ENCODE results near the gene GATA6. TPM values are rescaled to one million over a fixed set of nuclear protein-coding genes. Genes with fewer than 3 reads are reported as not detected.

The GATA6 gene
- total RNA-seq, 1 donor: 16.6 TPM

DNA sequence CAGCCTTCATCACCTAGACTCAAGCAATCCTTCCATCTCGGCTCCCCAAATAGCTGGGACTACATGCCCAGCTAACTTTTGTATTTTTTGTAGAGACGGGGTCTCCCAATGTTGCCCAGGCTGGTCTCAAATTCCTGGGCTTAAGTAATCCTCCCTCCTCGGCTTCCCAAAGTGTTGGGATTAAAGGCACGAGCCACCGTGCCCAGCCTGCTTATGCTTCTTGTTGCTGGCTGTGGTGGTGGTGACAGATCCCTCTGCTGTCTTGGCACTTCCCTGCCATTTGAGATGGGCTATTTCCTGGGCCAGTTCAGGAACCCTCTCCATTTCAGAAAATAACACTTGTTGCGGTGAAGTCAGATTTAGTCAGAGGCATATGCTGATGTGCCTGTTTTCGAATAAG is 28.8 kb downstream of the GATA6 start:
- Histone ChIP-seq H2AFZ (ENCODE audit: low read length) (no peak overlapping the region), H3K27me3 (ENCODE audit: insufficient read depth, low read length) (no peaks in the 10 kb centered on the region), H3K79me2 (ENCODE audit: insufficient read depth, low read length) (peaks cover 26% of the 10 kb centered on the region), H3K9me3 (ENCODE audit: low read depth, low read length) (no peaks in the 10 kb centered on the region), H3K4me1 (ENCODE audit: insufficient read depth, low read length) (peaks cover 7% of the 10 kb centered on the region), H3K27ac (ENCODE audit: low read depth, low read length) (no peak overlapping the region), H3K4me2 (ENCODE audit: insufficient read depth, low read length) (no peak overlapping the region), H4K20me1 (ENCODE audit: insufficient read depth, low read length) (peaks cover 45% of the 10 kb centered on the region), H3K36me3 (ENCODE audit: insufficient read depth, low read length) (peaks cover 71% of the 10 kb centered on the region), H3K4me3 (ENCODE audit: insufficient read depth, low read length) (no peak overlapping the region)
- TF ChIP-seq, protein P1, sequence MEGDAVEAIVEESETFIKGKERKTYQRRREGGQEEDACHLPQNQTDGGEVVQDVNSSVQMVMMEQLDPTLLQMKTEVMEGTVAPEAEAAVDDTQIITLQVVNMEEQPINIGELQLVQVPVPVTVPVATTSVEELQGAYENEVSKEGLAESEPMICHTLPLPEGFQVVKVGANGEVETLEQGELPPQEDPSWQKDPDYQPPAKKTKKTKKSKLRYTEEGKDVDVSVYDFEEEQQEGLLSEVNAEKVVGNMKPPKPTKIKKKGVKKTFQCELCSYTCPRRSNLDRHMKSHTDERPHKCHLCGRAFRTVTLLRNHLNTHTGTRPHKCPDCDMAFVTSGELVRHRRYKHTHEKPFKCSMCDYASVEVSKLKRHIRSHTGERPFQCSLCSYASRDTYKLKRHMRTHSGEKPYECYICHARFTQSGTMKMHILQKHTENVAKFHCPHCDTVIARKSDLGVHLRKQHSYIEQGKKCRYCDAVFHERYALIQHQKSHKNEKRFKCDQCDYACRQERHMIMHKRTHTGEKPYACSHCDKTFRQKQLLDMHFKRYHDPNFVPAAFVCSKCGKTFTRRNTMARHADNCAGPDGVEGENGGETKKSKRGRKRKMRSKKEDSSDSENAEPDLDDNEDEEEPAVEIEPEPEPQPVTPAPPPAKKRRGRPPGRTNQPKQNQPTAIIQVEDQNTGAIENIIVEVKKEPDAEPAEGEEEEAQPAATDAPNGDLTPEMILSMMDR (IDR thresholded peaks at IDR 0.05; ENCODE audit: extremely low read depth, low read depth, low read length): no peak
- no peak for DNase-seq (ENCODE audit: insufficient read length, low spot score, missing footprints)

DNA sequence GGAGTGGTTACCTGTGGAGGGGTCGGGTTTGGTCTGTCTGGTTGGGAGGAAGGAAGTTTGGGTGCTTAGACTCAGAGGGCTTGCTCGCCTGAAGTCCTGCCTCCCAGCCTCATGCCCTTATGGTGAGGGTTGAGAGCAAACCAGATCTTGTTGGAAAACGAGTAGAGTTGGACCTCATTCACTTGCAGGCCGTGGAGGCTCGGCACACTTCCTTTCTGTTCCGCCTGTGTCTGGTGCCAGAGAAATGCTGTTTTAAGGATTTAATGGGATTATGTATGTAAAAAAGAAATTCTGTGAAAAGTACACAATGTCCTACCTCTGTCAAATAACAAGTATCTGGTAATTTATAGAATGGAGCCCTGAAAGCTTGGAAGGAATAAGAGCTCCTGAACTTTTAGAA is 29.6 kb downstream of the GATA6 start:
- H3K79me2 ChIP-seq (ENCODE audit: insufficient read depth, low read length): peaks cover 21% of the 10 kb centered on the region
- no peak overlapping the region for H3K4me2 ChIP-seq (ENCODE audit: insufficient read depth, low read length)
- peaks cover 7% of the 10 kb centered on the region for H3K4me1 ChIP-seq (ENCODE audit: insufficient read depth, low read length)
- H3K4me3 ChIP-seq (ENCODE audit: insufficient read depth, low read length): no peak overlapping the region
- H3K27me3 ChIP-seq (ENCODE audit: insufficient read depth, low read length): no peaks in the 10 kb centered on the region
- H4K20me1 ChIP-seq (ENCODE audit: insufficient read depth, low read length): peaks cover 51% of the 10 kb centered on the region
- no peak overlapping the region for H3K27ac ChIP-seq (ENCODE audit: low read depth, low read length)
- no peak for DNase-seq (ENCODE audit: insufficient read length, low spot score, missing footprints)
- H3K36me3 ChIP-seq (ENCODE audit: insufficient read depth, low read length): peaks cover 66% of the 10 kb centered on the region
- H3K9me3 ChIP-seq (ENCODE audit: low read depth, low read length): no peaks in the 10 kb centered on the region
- TF ChIP-seq, protein P1 (IDR thresholded peaks at IDR 0.05; ENCODE audit: extremely low read depth, low read depth, low read length): no peak
- no peak overlapping the region for H2AFZ ChIP-seq (ENCODE audit: low read length)

DNA sequence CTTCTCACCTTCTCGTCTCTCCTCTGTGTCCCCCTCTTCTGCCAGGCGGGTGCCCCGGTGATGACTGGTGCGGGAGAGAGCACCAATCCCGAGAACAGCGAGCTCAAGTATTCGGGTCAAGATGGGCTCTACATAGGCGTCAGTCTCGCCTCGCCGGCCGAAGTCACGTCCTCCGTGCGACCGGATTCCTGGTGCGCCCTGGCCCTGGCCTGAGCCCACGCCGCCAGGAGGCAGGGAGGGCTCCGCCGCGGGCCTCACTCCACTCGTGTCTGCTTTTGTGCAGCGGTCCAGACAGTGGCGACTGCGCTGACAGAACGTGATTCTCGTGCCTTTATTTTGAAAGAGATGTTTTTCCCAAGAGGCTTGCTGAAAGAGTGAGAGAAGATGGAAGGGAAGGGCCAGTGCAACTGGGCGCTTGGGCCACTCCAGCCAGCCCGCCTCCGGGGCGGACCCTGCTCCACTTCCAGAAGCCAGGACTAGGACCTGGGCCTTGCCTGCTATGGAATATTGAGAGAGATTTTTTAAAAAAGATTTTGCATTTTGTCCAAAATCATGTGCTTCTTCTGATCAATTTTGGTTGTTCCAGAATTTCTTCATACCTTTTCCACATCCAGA is 31.3 kb downstream of the GATA6 start:
- Histone ChIP-seq H3K4me1 (ENCODE audit: insufficient read depth, low read length) (peaks cover 7% of the 10 kb centered on the region), H3K27me3 (ENCODE audit: insufficient read depth, low read length) (no peaks in the 10 kb centered on the region), H3K36me3 (ENCODE audit: insufficient read depth, low read length) (peaks cover 59% of the 10 kb centered on the region), H3K4me2 (ENCODE audit: insufficient read depth, low read length) (no peak overlapping the region), H3K79me2 (ENCODE audit: insufficient read depth, low read length) (peaks cover 11% of the 10 kb centered on the region), H3K4me3 (ENCODE audit: insufficient read depth, low read length) (no peak overlapping the region), H3K27ac (ENCODE audit: low read depth, low read length) (no peak overlapping the region), H2AFZ (ENCODE audit: low read length) (no peak overlapping the region), H4K20me1 (ENCODE audit: insufficient read depth, low read length) (peaks cover 43% of the 10 kb centered on the region), H3K9me3 (ENCODE audit: low read depth, low read length) (no peaks in the 10 kb centered on the region)
- no peak for DNase-seq (ENCODE audit: insufficient read length, low spot score, missing footprints)
- TF ChIP-seq, protein P1 (IDR thresholded peaks at IDR 0.05; ENCODE audit: extremely low read depth, low read depth, low read length): no peak

DNA sequence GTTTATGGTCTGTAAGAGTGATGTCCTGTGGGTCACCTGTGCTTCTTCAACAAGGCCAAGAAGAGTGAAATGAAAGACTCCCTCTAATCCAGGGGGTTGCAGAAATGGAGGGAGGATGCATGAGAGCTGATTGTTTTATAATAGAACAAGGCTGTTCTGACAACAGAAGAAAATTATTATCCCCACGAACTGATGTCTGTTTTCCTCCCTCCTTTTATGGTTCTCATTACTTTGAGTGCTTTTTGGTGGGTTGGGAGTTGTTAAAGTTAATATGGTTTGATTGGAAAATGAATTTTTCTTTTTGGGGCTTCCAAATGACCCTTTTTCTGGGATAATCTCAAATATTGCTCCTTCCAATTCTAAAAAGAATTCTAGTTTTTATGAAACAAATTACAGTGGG is 33.6 kb downstream of the GATA6 start:
- H3K27ac ChIP-seq (ENCODE audit: low read depth, low read length): no peak overlapping the region
- DNase-seq (ENCODE audit: insufficient read length, low spot score, missing footprints): no peak
- H3K4me2 ChIP-seq (ENCODE audit: insufficient read depth, low read length): no peak overlapping the region
- peaks cover 7% of the 10 kb centered on the region for H3K79me2 ChIP-seq (ENCODE audit: insufficient read depth, low read length)
- H3K4me3 ChIP-seq (ENCODE audit: insufficient read depth, low read length): no peak overlapping the region
- H4K20me1 ChIP-seq (ENCODE audit: insufficient read depth, low read length): peaks cover 33% of the 10 kb centered on the region
- peaks cover 47% of the 10 kb centered on the region for H3K36me3 ChIP-seq (ENCODE audit: insufficient read depth, low read length)
- TF ChIP-seq, protein P1 (IDR thresholded peaks at IDR 0.05; ENCODE audit: extremely low read depth, low read depth, low read length): no peak
- no peak overlapping the region for H2AFZ ChIP-seq (ENCODE audit: low read length)
- H3K27me3 ChIP-seq (ENCODE audit: insufficient read depth, low read length): no peaks in the 10 kb centered on the region
- no peaks in the 10 kb centered on the region for H3K4me1 ChIP-seq (ENCODE audit: insufficient read depth, low read length)
- H3K9me3 ChIP-seq (ENCODE audit: low read depth, low read length): no peaks in the 10 kb centered on the region

All from osteoblast (primary cell).